ENCODE measurements around the gene CENPH.
"Not testable (repeated sequence)": the region's sequence is repeated elsewhere in the genome, so short reads cannot be mapped to it uniquely, and the experiment has no call there.

The CENPH gene

GRCh38 chr5:69189162-69190086, at the start of gene CENPH:
TSS of gene CENPH (plus strand) at chr5:69189583. CDS start at chr5:69189635, 52 bp downstream.
- DNase-seq: peak; percentile 94

- DNase-seq: not testable (repeated sequence)
Measured at GRCh38 chr5:69140239-69140638, 49.1 kb upstream of the CENPH start.

GRCh38 chr5:69140827-69141226, 48.6 kb upstream of the CENPH start:
- DNase-seq: no peak

- DNase-seq: not testable (repeated sequence)
Measured at GRCh38 chr5:69148576-69148975, 40.8 kb upstream of the CENPH start.

GRCh38 chr5:69148981-69149675, 40.3 kb upstream of the CENPH start:
- DNase-seq: no peak

- DNase-seq: no peak
Measured at GRCh38 chr5:69149676-69150010, 39.7 kb upstream of the CENPH start.

GRCh38 chr5:69152731-69153130, 36.7 kb upstream of the CENPH start:
- no peak for DNase-seq

GRCh38 chr5:69156456-69156855, 32.9 kb upstream of the CENPH start:
- no peak for DNase-seq

- no peak for DNase-seq
Measured at GRCh38 chr5:69158039-69158438, 31.3 kb upstream of the CENPH start.

GRCh38 chr5:69160651-69161050, 28.7 kb upstream of the CENPH start:
- no peak for DNase-seq

GRCh38 chr5:69166686-69167492, 22.5 kb upstream of the CENPH start, which contains the start of gene CCNB1:
TSS of gene CCNB1 (plus strand) at chr5:69167150. CDS start at chr5:69167263, 113 bp downstream.
- DNase-seq: peak; percentile 98

GRCh38 chr5:69167493-69167855, 21.9 kb upstream of the CENPH start:
- no peak for DNase-seq

- DNase-seq: no peak
Measured at GRCh38 chr5:69167929-69168328, 21.5 kb upstream of the CENPH start.

GRCh38 chr5:69170495-69170894, 18.9 kb upstream of the CENPH start:
- no peak for DNase-seq

GRCh38 chr5:69170969-69171368, 18.4 kb upstream of the CENPH start:
- DNase-seq: no peak

- DNase-seq: not testable (repeated sequence)
Measured at GRCh38 chr5:69181659-69182293, 7.6 kb upstream of the CENPH start.

GRCh38 chr5:69184621-69185020, 4.8 kb upstream of the CENPH start:
- DNase-seq: no peak

GRCh38 chr5:69187342-69187741, 2.0 kb upstream of the CENPH start:
- no peak for DNase-seq

GRCh38 chr5:69188811-69189161, 597 bp upstream of the CENPH start:
- no peak for DNase-seq

- no peak for DNase-seq
Measured at GRCh38 chr5:69202497-69202896, 13.1 kb downstream of the CENPH start.

- no peak for DNase-seq
Measured at GRCh38 chr5:69206528-69207190, 17.3 kb downstream of the CENPH start.

GRCh38 chr5:69209602-69210001, 20.2 kb downstream of the CENPH start:
- no peak for DNase-seq

Measured in CD4-positive, alpha-beta T cell treated with Interleukin-17A for 1 hour (primary cell).